ENCODE results near the gene RFX7.

DNA sequence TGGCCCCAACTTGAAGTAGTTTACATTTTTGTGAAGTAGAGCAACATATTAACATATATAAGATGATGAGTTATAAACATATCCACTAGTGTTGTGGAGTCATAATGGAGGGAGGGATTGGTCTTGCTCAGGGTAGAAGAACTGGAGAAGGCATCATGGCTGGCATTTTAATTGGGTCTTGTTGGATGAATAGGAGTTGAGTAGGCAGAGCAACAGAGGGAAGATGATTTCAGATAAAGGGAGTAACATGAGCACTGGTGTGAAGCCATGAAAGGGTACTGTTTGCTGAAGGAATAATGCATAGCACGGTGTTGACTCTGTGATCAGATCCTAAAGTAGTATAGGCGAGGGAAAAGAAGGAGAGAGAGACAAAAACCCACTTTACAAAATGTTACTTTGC is 3.6 kb upstream of the RFX7 start:
- TF ChIP-seq, protein P1, sequence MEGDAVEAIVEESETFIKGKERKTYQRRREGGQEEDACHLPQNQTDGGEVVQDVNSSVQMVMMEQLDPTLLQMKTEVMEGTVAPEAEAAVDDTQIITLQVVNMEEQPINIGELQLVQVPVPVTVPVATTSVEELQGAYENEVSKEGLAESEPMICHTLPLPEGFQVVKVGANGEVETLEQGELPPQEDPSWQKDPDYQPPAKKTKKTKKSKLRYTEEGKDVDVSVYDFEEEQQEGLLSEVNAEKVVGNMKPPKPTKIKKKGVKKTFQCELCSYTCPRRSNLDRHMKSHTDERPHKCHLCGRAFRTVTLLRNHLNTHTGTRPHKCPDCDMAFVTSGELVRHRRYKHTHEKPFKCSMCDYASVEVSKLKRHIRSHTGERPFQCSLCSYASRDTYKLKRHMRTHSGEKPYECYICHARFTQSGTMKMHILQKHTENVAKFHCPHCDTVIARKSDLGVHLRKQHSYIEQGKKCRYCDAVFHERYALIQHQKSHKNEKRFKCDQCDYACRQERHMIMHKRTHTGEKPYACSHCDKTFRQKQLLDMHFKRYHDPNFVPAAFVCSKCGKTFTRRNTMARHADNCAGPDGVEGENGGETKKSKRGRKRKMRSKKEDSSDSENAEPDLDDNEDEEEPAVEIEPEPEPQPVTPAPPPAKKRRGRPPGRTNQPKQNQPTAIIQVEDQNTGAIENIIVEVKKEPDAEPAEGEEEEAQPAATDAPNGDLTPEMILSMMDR (IDR thresholded peaks at IDR 0.05) = no peak
- no peak for TF ChIP-seq EHMT2 (IDR thresholded peaks at IDR 0.05; ENCODE audit: low read depth)
- no peak for TF ChIP-seq CEBPB (IDR thresholded peaks at IDR 0.05)
- no peak for TF ChIP-seq RCOR1 (IDR thresholded peaks at IDR 0.05; ENCODE audit: low read depth, low read length)
- no peak for TF ChIP-seq GATA3 (IDR thresholded peaks at IDR 0.05; ENCODE audit: borderline replicate concordance)
- no peak for TF ChIP-seq EP300 (IDR thresholded peaks at IDR 0.05)
- TF ChIP-seq SMC3 (IDR thresholded peaks at IDR 0.05) = no peak
- TF ChIP-seq, protein P2, sequence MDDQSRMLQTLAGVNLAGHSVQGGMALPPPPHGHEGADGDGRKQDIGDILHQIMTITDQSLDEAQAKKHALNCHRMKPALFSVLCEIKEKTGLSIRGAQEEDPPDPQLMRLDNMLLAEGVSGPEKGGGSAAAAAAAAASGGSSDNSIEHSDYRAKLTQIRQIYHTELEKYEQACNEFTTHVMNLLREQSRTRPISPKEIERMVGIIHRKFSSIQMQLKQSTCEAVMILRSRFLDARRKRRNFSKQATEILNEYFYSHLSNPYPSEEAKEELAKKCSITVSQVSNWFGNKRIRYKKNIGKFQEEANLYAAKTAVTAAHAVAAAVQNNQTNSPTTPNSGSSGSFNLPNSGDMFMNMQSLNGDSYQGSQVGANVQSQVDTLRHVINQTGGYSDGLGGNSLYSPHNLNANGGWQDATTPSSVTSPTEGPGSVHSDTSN (IDR thresholded peaks at IDR 0.05) = no peak
- no peak for TF ChIP-seq JUN (IDR thresholded peaks at IDR 0.05)
- no peak for TF ChIP-seq FOSL2 (IDR thresholded peaks at IDR 0.05)
- no peak for TF ChIP-seq FOSL2 (CRISPR knock-in tag; IDR thresholded peaks at IDR 0.05)

Measured in A549 (cell line).